Adipocyte (in vitro differentiated cells): ENCODE data around the gene BIRC6.
"Not testable (repeated sequence)": the region's sequence is repeated elsewhere in the genome, so short reads cannot be mapped to it uniquely, and the experiment has no call there.

Experiments used
- DNase-seq: peaks from one replicate; pipeline ENCODE4 v3.0.0-alpha.2; 2015; ENCODE audit warnings: low read depth
- H3K27me3 ChIP-seq: replicated peaks from 2 replicates; pipeline ENCODE4 v1.7.0; 2013; ENCODE audit warnings: mild to moderate bottlenecking, low read length, moderate library complexity; ENCODE audit not compliant: control insufficient read depth, insufficient read depth
- H3K36me3 ChIP-seq: 2 replicates; pipeline ENCODE4 v1.7.0; 2013; ENCODE audit warnings: low read length, mild to moderate bottlenecking, moderate library complexity; ENCODE audit not compliant: control insufficient read depth, insufficient read depth, severe bottlenecking
- H3K4me1 ChIP-seq: 2 replicates; pipeline ENCODE4 v1.7.0; 2013; ENCODE audit warnings: mild to moderate bottlenecking, low read length, moderate library complexity; ENCODE audit not compliant: control insufficient read depth, insufficient read depth
- H3K4me3 ChIP-seq: 2 replicates; pipeline ENCODE4 v1.7.0; 2013; ENCODE audit warnings: mild to moderate bottlenecking, low read length, moderate library complexity
- H3K9ac ChIP-seq: 2 replicates; pipeline ENCODE4 v1.7.0; 2013; ENCODE audit warnings: mild to moderate bottlenecking, low read length, moderate library complexity
- H3K9me3 ChIP-seq: 2 replicates; pipeline ENCODE4 v1.7.0; 2013; ENCODE audit warnings: mild to moderate bottlenecking, low read length, moderate library complexity; ENCODE audit not compliant: control insufficient read depth

Gene BIRC6

DNA sequence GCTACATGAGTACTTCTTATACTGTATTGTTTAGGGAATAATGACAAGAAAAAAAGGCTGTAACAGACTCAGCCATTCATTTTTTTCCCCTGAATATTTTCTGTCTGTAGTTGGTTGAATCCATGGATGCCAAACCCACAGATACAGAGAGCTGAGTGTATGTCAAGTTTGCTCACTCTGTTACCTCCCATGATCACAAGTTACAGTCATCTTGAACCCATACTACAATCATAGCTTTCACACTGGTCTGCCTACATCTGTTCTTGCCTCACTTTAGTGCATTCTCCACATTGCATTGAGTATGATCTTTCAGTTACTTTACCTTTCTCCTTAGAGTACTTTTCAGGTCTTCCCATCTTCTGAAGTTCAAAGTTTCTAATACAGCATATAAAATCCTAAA, 94.0 kb downstream of the BIRC6 start:
- Histone ChIP-seq H3K27me3 (no peaks in the 10 kb centered on the region), H3K36me3 (peaks cover 47% of the 10 kb centered on the region), H3K9me3 (no peaks in the 10 kb centered on the region), H3K9ac (no peak overlapping the region), H3K4me3 (no peak overlapping the region), H3K4me1 (no peaks in the 10 kb centered on the region)
- no peak for DNase-seq

- DNase-seq = no peak
- Histone ChIP-seq H3K36me3 (peaks cover 54% of the 10 kb centered on the region), H3K9me3 (no peaks in the 10 kb centered on the region), H3K9ac (no peak overlapping the region), H3K4me1 (no peaks in the 10 kb centered on the region), H3K27me3 (no peaks in the 10 kb centered on the region), H3K4me3 (no peak overlapping the region)
Observed at GRCh38 chr2:32452338-32453064, 95.7 kb downstream of the BIRC6 start.

DNA sequence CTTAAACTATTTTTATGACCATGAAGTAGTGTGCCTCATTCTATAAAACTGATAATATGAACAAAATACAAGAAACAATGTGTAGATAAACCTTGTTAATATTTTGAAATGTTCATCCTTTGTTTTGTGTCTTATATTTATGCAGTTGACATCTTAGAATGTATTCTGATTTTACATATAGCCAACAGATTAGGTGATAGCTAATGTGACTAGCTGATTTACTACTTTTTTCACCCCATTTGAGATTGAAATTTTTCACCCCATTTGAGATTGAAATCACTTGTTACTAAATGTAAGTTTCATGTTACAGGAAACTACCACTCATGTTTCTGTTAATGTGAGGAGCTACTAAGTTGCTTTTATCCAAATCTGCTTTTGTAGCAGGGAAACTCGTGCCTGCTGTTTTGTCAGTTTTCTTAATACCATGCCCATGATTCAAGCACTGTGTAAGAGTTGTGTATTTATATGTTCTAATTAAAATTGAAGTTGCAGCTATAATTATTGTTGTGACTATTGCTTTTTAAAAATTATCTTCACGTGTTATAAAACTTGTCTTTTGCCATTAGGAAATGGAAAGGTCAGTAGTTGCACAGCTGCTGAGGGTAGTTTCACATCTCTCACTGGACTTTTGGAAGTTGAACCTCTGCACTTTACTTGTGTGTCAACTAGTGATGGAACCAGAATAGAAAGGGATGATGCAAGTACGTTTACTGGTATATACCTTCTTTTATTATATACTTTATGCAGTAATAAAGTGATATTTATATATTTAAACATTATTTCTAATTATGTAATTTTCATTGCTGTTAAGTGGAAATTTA, 96.6 kb downstream of the BIRC6 start:
- H3K27me3 ChIP-seq = no peaks in the 10 kb centered on the region
- no peaks in the 10 kb centered on the region for H3K9me3 ChIP-seq
- H3K4me3 ChIP-seq = no peak overlapping the region
- no peak overlapping the region for H3K9ac ChIP-seq
- DNase-seq = peak; percentile 28
- no peaks in the 10 kb centered on the region for H3K4me1 ChIP-seq
- H3K36me3 ChIP-seq = peaks cover 54% of the 10 kb centered on the region

DNA sequence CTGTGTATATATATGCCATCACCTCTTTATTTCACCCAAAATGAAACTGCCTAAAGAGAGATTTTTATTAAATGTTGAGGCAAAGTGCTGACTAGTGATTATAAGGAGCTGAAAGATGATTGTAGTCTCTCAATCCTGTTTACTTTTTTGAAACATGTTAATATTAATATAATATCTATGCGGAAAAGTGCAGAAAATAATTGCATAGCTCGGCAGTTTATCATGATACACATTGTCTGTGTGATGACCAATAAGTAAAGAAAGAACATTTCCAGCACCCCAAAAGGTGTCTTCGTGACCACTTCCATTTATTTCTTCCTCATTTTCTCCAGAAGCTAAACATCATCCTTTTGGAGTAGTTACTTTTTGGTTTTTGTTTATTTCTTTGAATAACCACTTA, 99.0 kb downstream of the BIRC6 start:
- Histone ChIP-seq H3K36me3 (peaks cover 42% of the 10 kb centered on the region), H3K4me1 (no peaks in the 10 kb centered on the region), H3K27me3 (no peaks in the 10 kb centered on the region), H3K9ac (no peak overlapping the region), H3K9me3 (no peaks in the 10 kb centered on the region), H3K4me3 (no peak overlapping the region)
- DNase-seq = no peak

- H3K9me3 ChIP-seq = no peaks in the 10 kb centered on the region
- no peaks in the 10 kb centered on the region for H3K27me3 ChIP-seq
- no peaks in the 10 kb centered on the region for H3K4me1 ChIP-seq
- H3K9ac ChIP-seq = no peak overlapping the region
- no peak overlapping the region for H3K4me3 ChIP-seq
- DNase-seq = no peak
- peaks cover 32% of the 10 kb centered on the region for H3K36me3 ChIP-seq
Observed at GRCh38 chr2:32456808-32457207, 100.0 kb downstream of the BIRC6 start.

DNA sequence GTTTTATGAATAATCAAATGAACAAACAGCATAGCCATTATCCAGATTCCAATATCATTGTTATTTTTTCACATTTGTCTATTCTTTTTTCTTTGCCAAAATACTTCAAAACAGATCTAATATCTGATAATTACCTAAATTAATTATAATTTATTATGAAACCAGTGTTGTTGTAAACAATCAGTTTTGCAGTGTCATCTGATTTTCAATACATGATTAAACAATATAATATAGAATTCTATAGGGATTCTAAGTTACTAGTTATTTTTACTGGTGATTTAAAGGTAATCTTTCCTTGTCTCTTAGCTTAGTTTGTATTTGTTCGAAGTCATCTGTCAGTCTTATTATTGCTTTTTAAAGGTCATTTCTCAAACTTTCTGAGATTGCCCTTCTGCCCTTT, 101.0 kb downstream of the BIRC6 start:
- Histone ChIP-seq H3K4me1 (no peaks in the 10 kb centered on the region), H3K9ac (no peak overlapping the region), H3K9me3 (no peaks in the 10 kb centered on the region), H3K27me3 (no peaks in the 10 kb centered on the region), H3K36me3 (peaks cover 27% of the 10 kb centered on the region), H3K4me3 (no peak overlapping the region)
- DNase-seq = no peak

DNA sequence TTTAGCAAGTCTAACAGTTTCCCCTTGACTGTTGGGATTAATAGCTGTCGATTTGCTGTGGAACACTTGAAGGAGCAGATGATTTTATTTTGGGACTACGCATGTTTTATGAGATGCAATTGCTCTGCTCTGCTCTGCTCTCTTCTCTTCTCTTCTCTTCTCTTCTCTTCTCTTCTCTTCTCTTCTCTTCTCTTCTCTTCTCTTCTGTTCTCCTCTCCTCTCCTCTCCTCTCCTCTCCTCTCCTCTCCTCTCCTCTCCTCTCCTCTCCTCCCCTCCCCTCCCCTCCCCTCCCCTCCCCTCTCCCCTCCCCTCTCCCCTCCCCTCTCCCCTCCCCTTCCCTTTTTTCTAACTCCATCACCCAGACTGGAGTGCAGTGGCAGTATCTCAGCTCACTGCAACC, 104.0 kb downstream of the BIRC6 start:
- not testable (repeated sequence) for H3K9me3 ChIP-seq, H3K27me3 ChIP-seq, H3K9ac ChIP-seq, DNase-seq, H3K4me3 ChIP-seq, H3K4me1 ChIP-seq
- peaks cover 50% of the 10 kb centered on the region for H3K36me3 ChIP-seq

- peaks cover 56% of the 10 kb centered on the region for H3K36me3 ChIP-seq
- H3K9me3 ChIP-seq = no peaks in the 10 kb centered on the region
- H3K4me1 ChIP-seq = no peaks in the 10 kb centered on the region
- DNase-seq = no peak
- no peaks in the 10 kb centered on the region for H3K27me3 ChIP-seq
- H3K4me3 ChIP-seq = no peak overlapping the region
- H3K9ac ChIP-seq = no peak overlapping the region
Observed at GRCh38 chr2:32463110-32463509, 106.3 kb downstream of the BIRC6 start.

DNA sequence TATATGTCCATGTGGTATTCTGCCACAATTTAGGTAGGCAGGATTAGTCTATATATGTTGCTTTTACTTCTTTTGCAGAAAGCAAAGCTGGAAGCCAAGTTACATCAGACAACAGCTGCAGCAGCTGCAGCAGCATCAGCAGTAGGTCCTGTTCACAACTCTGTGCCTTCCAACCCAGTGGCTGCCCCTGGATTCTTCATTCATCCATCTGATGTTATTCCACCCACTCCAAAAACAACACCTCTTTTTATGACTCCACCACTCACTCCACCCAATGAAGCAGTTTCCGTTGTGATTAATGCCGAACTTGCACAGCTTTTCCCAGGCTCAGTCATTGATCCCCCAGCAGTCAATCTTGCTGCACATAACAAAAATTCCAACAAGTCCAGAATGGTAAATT, 107.6 kb downstream of the BIRC6 start:
- no peaks in the 10 kb centered on the region for H3K27me3 ChIP-seq
- no peak for DNase-seq
- H3K9ac ChIP-seq = no peak overlapping the region
- peaks cover 65% of the 10 kb centered on the region for H3K36me3 ChIP-seq
- H3K4me3 ChIP-seq = no peak overlapping the region
- H3K4me1 ChIP-seq = no peaks in the 10 kb centered on the region
- H3K9me3 ChIP-seq = no peaks in the 10 kb centered on the region

DNA sequence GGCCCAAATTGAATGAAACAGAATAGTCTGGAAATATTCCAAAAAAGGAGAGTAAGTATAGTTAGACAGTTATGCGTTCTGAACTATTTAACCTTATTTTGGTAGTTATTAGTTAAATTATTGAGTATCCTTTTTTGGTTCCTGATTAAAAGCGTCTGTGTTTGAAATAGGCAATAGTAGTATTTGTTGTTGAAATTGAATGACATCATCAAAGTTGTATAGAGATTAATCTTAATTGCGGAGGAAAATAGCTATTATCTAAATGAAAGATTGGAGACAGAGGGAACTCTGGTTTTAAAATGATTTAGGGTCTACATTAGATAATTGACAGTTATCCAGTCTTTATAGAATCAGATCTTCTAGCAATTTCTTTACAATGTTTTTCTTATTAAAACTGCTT, 115.8 kb downstream of the BIRC6 start:
- H3K9ac ChIP-seq = no peak overlapping the region

DNA sequence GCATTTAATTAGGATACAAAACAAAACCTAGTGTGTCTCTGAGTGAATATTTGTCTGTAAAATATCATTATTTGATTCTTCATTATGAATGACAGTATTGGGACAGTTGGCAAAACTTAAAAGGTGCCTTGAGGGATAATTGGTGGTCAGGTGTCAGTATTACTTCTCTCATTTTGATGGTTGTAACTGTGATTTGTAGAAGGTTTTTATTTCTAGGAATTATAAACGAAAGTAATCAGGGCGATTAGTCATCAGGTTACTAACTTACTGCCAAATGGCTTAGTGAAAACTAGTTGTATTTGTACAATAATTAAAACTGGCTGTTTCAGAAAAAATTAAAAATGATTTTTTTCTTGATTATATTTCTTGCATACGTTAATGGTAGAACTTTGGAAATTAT, 117.6 kb downstream of the BIRC6 start:
- no peak for DNase-seq
- peaks cover 78% of the 10 kb centered on the region for H3K36me3 ChIP-seq
- no peak overlapping the region for H3K4me3 ChIP-seq
- H3K9ac ChIP-seq = no peak overlapping the region
- peaks cover 10% of the 10 kb centered on the region for H3K4me1 ChIP-seq
- H3K27me3 ChIP-seq = no peaks in the 10 kb centered on the region
- no peaks in the 10 kb centered on the region for H3K9me3 ChIP-seq

More for the DNA sequence above, 115.8 kb downstream of the BIRC6 start:
- H3K4me3 ChIP-seq = no peak overlapping the region
- H3K36me3 ChIP-seq = peaks cover 79% of the 10 kb centered on the region
- no peaks in the 10 kb centered on the region for H3K9me3 ChIP-seq
- no peak for DNase-seq
- no peaks in the 10 kb centered on the region for H3K27me3 ChIP-seq
- H3K4me1 ChIP-seq = no peaks in the 10 kb centered on the region
